Left ventricle myocardium superior (tissue), 1 donor: Measurements from ENCODE around the gene ADGRB2. TPM values are rescaled to one million over a fixed set of nuclear protein-coding genes. Genes with fewer than 3 reads are reported as not detected.

Experiments
- ATAC-seq: fragments of 200-7000 bp; cut with Tn5 transposase; one replicate; pipeline ENCODE4 v1.9.1; 2020; ENCODE audit warnings: mild to moderate bottlenecking, moderate library complexity
- DNase-seq: peaks from one replicate; pipeline ENCODE4 v3.0.0-alpha.2; 2020
- intact Hi-C: fragments of 100-400 bp; cut with micrococcal nuclease; formaldehyde crosslinking; loops from one replicate; pipeline ENCODE4 v1.11.0; 2022
- total RNA-seq: library from RNA; stranded (reverse); fragmentation: NEBNext Ultra II Directional; extraction: Animal tissue kit (Norgen Biotek cat#: 25700); gene quantifications from one replicate; pipeline ENCODE4 v1.2.1, GENCODE V29; 2021
- donor health status: DM: no; HTN: yes; CAD: no; lungs with severe emphysema.

ADGRB2 gene
- total RNA-seq, 1 donor from 2014 or later = 10.0 TPM

- no peak for DNase-seq
- intact Hi-C loops = no loop called here
- no peak for ATAC-seq
Observed at GRCh38 chr1:31739346-31739745, 24.8 kb downstream of the ADGRB2 start.

GRCh38 chr1:31736675-31737074 is 27.5 kb downstream of the ADGRB2 start:
- ATAC-seq = no peak
- DNase-seq = no peak
- intact Hi-C loops = no loop called here

- intact Hi-C loops = no loop called here
- ATAC-seq (no peak), DNase-seq (no peak)
Observed at GRCh38 chr1:31735571-31735970, 28.6 kb downstream of the ADGRB2 start.

GRCh38 chr1:31734582-31735107 is 29.5 kb downstream of the ADGRB2 start:
- DNase-seq = no peak
- ATAC-seq = no peak
- intact Hi-C loops = no loop called here

- no peak for DNase-seq
- intact Hi-C loops = no loop called here
- no peak for ATAC-seq
Observed at GRCh38 chr1:31733389-31734219, 30.5 kb downstream of the ADGRB2 start.

- intact Hi-C loops = no loop called here
- ATAC-seq = no peak
- no peak for DNase-seq
Observed at GRCh38 chr1:31732751-31733289, 31.3 kb downstream of the ADGRB2 start.

GRCh38 chr1:31732343-31732742 is 31.8 kb downstream of the ADGRB2 start:
- DNase-seq (peak; percentile 12), ATAC-seq (no peak)
- intact Hi-C loops = no loop called here

GRCh38 chr1:31731049-31731565 is 33.0 kb downstream of the ADGRB2 start:
- DNase-seq (no peak), ATAC-seq (no peak)
- intact Hi-C loops = no loop called here

- ATAC-seq = no peak
- intact Hi-C loops = no loop called here
- DNase-seq = peak; percentile 18
Observed at GRCh38 chr1:31730336-31731048, 33.6 kb downstream of the ADGRB2 start.

- ATAC-seq = no peak
- peak; percentile 4 for DNase-seq
- intact Hi-C loops = no loop called here
Observed at GRCh38 chr1:31727849-31728248, 36.3 kb downstream of the ADGRB2 start.

GRCh38 chr1:31727195-31727594 is 36.9 kb downstream of the ADGRB2 start:
- DNase-seq (peak; percentile 21), ATAC-seq (no peak)
- intact Hi-C loops = no loop called here

GRCh38 chr1:31726715-31727114 is 37.4 kb downstream of the ADGRB2 start:
- DNase-seq (peak; percentile 16), ATAC-seq (no peak)

GRCh38 chr1:31725777-31726535 is 38.2 kb downstream of the ADGRB2 start:
- intact Hi-C loops = no loop called here
- DNase-seq (no peak), ATAC-seq (no peak)

More at GRCh38 chr1:31726715-31727114, 37.4 kb downstream of the ADGRB2 start:
- intact Hi-C loops = no loop called here

- intact Hi-C loops = no loop called here
- DNase-seq (no peak), ATAC-seq (no peak)
Observed at GRCh38 chr1:31725134-31725533, 39.0 kb downstream of the ADGRB2 start.

- intact Hi-C loops = no loop called here
- ATAC-seq = peak; percentile 45
- DNase-seq = peak; percentile 79
Observed at GRCh38 chr1:31723828-31724359, 40.2 kb downstream of the ADGRB2 start.

- DNase-seq (no peak), ATAC-seq (no peak)
- intact Hi-C loops = no loop called here
Observed at GRCh38 chr1:31718327-31718897, 45.7 kb downstream of the ADGRB2 start.

- ATAC-seq (no peak), DNase-seq (no peak)
- intact Hi-C loops = no loop called here
Observed at GRCh38 chr1:31717341-31717740, 46.8 kb downstream of the ADGRB2 start.

GRCh38 chr1:31715873-31716220 is 48.3 kb downstream of the ADGRB2 start:
- intact Hi-C loops = no loop called here
- no peak for DNase-seq
- ATAC-seq = no peak
